COLO668 (cell line): Measurements from ENCODE around the gene POU2F3.

Source experiments
- DNase-seq: peaks from one replicate; lab custom pipeline; 2025; ENCODE audit not compliant: unreplicated experiment; lab: John Stamatoyannopoulos, UW

POU2F3 gene

GRCh38 chr11:120337355-120338106 is 97.6 kb downstream of the POU2F3 start:
- DNase-seq, result no peak

- DNase-seq, result no peak
Measured at GRCh38 chr11:120338107-120338933, 98.4 kb downstream of the POU2F3 start.

- no peak for DNase-seq
Measured at GRCh38 chr11:120339394-120339890, 99.5 kb downstream of the POU2F3 start.

- DNase-seq, result no peak
Measured at GRCh38 chr11:120340529-120340928, 100.6 kb downstream of the POU2F3 start.

GRCh38 chr11:120342226-120342625 is 102.3 kb downstream of the POU2F3 start:
- no peak for DNase-seq

- DNase-seq, result no peak
Measured at GRCh38 chr11:120342678-120343077, 102.7 kb downstream of the POU2F3 start.

- no peak for DNase-seq
Measured at GRCh38 chr11:120343429-120343828, 103.5 kb downstream of the POU2F3 start.

- no peak for DNase-seq
Measured at GRCh38 chr11:120344302-120345004, 104.5 kb downstream of the POU2F3 start.

- no peak for DNase-seq
Measured at GRCh38 chr11:120346233-120346632, 106.3 kb downstream of the POU2F3 start.

- no peak for DNase-seq
Measured at GRCh38 chr11:120350637-120351036, 110.7 kb downstream of the POU2F3 start.

GRCh38 chr11:120352405-120352804 is 112.5 kb downstream of the POU2F3 start:
- no peak for DNase-seq

- no peak for DNase-seq
Measured at GRCh38 chr11:120354068-120354467, 114.1 kb downstream of the POU2F3 start.

- DNase-seq, result no peak
Measured at GRCh38 chr11:120354779-120355178, 114.8 kb downstream of the POU2F3 start.

GRCh38 chr11:120357620-120358019 is 117.7 kb downstream of the POU2F3 start:
- no peak for DNase-seq

- DNase-seq, result no peak
Measured at GRCh38 chr11:120358729-120359128, 118.8 kb downstream of the POU2F3 start.

GRCh38 chr11:120363436-120363835 is 123.5 kb downstream of the POU2F3 start:
- DNase-seq, result no peak

- DNase-seq, result no peak
Measured at GRCh38 chr11:120365512-120365911, 125.6 kb downstream of the POU2F3 start.
